Fibroblast of lung (primary cell): ENCODE data around the gene ECHDC3. TPM values are rescaled to one million over a fixed set of nuclear protein-coding genes. Genes with fewer than 3 reads are reported as not detected.

ENCODE experiments used
- DNase-seq, 2 donors: peaks; one replicate each; pipeline versions ENCODE4 v3.0.0 to v3.0.0-alpha.2; 2010; ENCODE audit warnings: low read depth in 2 of 2
- H2AFZ ChIP-seq: 2 replicates; pipeline ENCODE4 v1.5.1; 2012; ENCODE audit warnings: low read length, control low read depth, inconsistent platforms
- H3K27ac ChIP-seq: 2 replicates; pipeline ENCODE4 v1.5.1; 2011; ENCODE audit warnings: low read length, control low read depth; ENCODE audit not compliant: insufficient read depth
- H3K27me3 ChIP-seq: 2 replicates; pipeline ENCODE4 v1.5.1; 2011; ENCODE audit warnings: mild to moderate bottlenecking, low read length; ENCODE audit not compliant: control insufficient read depth, insufficient read depth
- H3K36me3 ChIP-seq: 2 replicates; pipeline ENCODE4 v1.5.1; 2011; ENCODE audit warnings: low read length; ENCODE audit not compliant: control insufficient read depth, insufficient read depth
- H3K4me1 ChIP-seq: 2 replicates; pipeline ENCODE4 v1.5.1; 2011; ENCODE audit warnings: low read length; ENCODE audit not compliant: control insufficient read depth, insufficient read depth; ENCODE audit errors: extremely low read depth
- H3K4me2 ChIP-seq: 2 replicates; pipeline ENCODE4 v1.5.1; 2011; ENCODE audit warnings: low read length, control low read depth; ENCODE audit not compliant: insufficient read depth; ENCODE audit errors: extremely low read depth
- H3K4me3 ChIP-seq, 4 experiments: fragments of 200-600 bp in 1 of 4; sonication (generic) in 1 of 4; replicated peaks in 1 of 4; 2 replicates each; pipeline ENCODE4 v1.5.1; 2011 to 2016; ENCODE audit warnings: low read length in 4 of 4, low read depth in 3 of 4, mild to moderate bottlenecking in 3 of 4, control low read depth in 2 of 4, inconsistent platforms in 1 of 4, mixed read lengths in 1 of 4; ENCODE audit not compliant: insufficient read depth in 1 of 4; ENCODE audit errors: control extremely low read depth in 1 of 4
- H3K79me2 ChIP-seq: 2 replicates; pipeline ENCODE4 v1.5.1; 2012; ENCODE audit warnings: mild to moderate bottlenecking, low read length, inconsistent platforms; ENCODE audit not compliant: control insufficient read depth, insufficient read depth
- H3K9ac ChIP-seq: 2 replicates; pipeline ENCODE4 v1.5.1; 2011; ENCODE audit warnings: mild to moderate bottlenecking, low read length, control low read depth; ENCODE audit not compliant: insufficient read depth
- H3K9me3 ChIP-seq: 2 replicates; pipeline ENCODE4 v1.5.1; 2012; ENCODE audit warnings: low read depth, low read length; ENCODE audit not compliant: control insufficient read depth, insufficient read depth
- H4K20me1 ChIP-seq: 2 replicates; pipeline ENCODE4 v1.5.1; 2011; ENCODE audit warnings: low read length; ENCODE audit not compliant: control insufficient read depth, insufficient read depth; ENCODE audit errors: extremely low read depth
- CTCF ChIP-seq, 2 donors: IDR thresholded peaks in 1 of 2; conservative IDR thresholded peaks in 1 of 2; 1 replicate in 1 of 2; 2 replicates in 1 of 2; pipeline ENCODE4 v1.5.1; 2011 to 2012; ENCODE audit warnings: low read length in 2 of 2, control low read depth in 1 of 2, inconsistent platforms in 1 of 2, low read depth in 1 of 2, mild to moderate bottlenecking in 1 of 2
- EZH2 ChIP-seq: IDR thresholded peaks from 2 replicates; pipeline ENCODE4 v1.5.1; 2012; ENCODE audit warnings: low read length, control low read depth, mild to moderate bottlenecking; ENCODE audit errors: missing control alignments
- polyA plus RNA-seq, 2 donors: library from polyadenylated mRNA; depleted of rRNA in 1 of 2; stranded (reverse) in 1 of 2; unstranded in 1 of 2; fragments of >200 nt; gene quantifications; 2 replicates each; pipeline ENCODE4 v1.2.1, GENCODE V29; 2011 to 2012; ENCODE audit warnings: missing spikeins in 1 of 2
- total RNA-seq: library from RNA; depleted of rRNA; stranded (reverse); fragments of >200 nt; gene quantifications from 2 replicates; pipeline ENCODE4 v1.2.1, GENCODE V29; 2014

ECHDC3 gene
- total and polyA plus RNA-seq, 2 donors (not counting 1 experiment from before 2014, with no cell fraction given): 6.1 to 17.7 TPM

GRCh38 chr10:11748866-11749265 is 6.7 kb downstream of the ECHDC3 start:
- no peaks in the 10 kb centered on the region for H3K4me1 ChIP-seq
- H2AFZ ChIP-seq: no peak overlapping the region
- no peaks in the 10 kb centered on the region for H3K27me3 ChIP-seq
- no peaks in the 10 kb centered on the region for H3K9me3 ChIP-seq
- TF ChIP-seq CTCF (conservative IDR thresholded peaks at IDR 0.05 in 1 of 2, IDR thresholded peaks at IDR 0.05 in 1 of 2; ENCODE audit: low read depth in 1 of 2, low read length in 2 of 2) (no peak), EZH2 (no peak)
- H4K20me1 ChIP-seq: no peaks in the 10 kb centered on the region
- H3K4me3 ChIP-seq: no peak overlapping the region
- no peak overlapping the region for H3K27ac ChIP-seq
- H3K36me3 ChIP-seq: no peaks in the 10 kb centered on the region
- H3K4me2 ChIP-seq: no peak overlapping the region
- DNase-seq: no peak
- H3K9ac ChIP-seq: no peak overlapping the region
- H3K79me2 ChIP-seq: no peaks in the 10 kb centered on the region

GRCh38 chr10:11750420-11750819 is 8.2 kb downstream of the ECHDC3 start:
- DNase-seq: no peak
- Histone ChIP-seq H3K79me2 (no peaks in the 10 kb centered on the region), H3K4me2 (no peak overlapping the region), H2AFZ (no peak overlapping the region), H3K4me1 (no peaks in the 10 kb centered on the region), H3K4me3 (no peak overlapping the region), H3K9ac (no peak overlapping the region), H3K36me3 (no peaks in the 10 kb centered on the region), H3K9me3 (no peaks in the 10 kb centered on the region), H4K20me1 (no peaks in the 10 kb centered on the region), H3K27me3 (no peaks in the 10 kb centered on the region), H3K27ac (no peak overlapping the region)
- no peak for TF ChIP-seq EZH2
- TF ChIP-seq CTCF (conservative IDR thresholded peaks at IDR 0.05 in 1 of 2, IDR thresholded peaks at IDR 0.05 in 1 of 2; ENCODE audit: low read depth in 1 of 2, low read length in 2 of 2): no peak

GRCh38 chr10:11754173-11754572 is 12.0 kb downstream of the ECHDC3 start:
- H3K4me3 ChIP-seq: no peak overlapping the region
- no peak overlapping the region for H3K27ac ChIP-seq
- H4K20me1 ChIP-seq: no peaks in the 10 kb centered on the region
- H3K4me2 ChIP-seq: no peak overlapping the region
- DNase-seq: no peak
- peaks cover 3% of the 10 kb centered on the region for H3K4me1 ChIP-seq
- H3K9me3 ChIP-seq: no peaks in the 10 kb centered on the region
- H3K9ac ChIP-seq: no peak overlapping the region
- TF ChIP-seq EZH2 (no peak), CTCF (conservative IDR thresholded peaks at IDR 0.05 in 1 of 2, IDR thresholded peaks at IDR 0.05 in 1 of 2; ENCODE audit: low read depth in 1 of 2, low read length in 2 of 2) (no peak)
- H3K36me3 ChIP-seq: no peaks in the 10 kb centered on the region
- no peaks in the 10 kb centered on the region for H3K79me2 ChIP-seq
- no peaks in the 10 kb centered on the region for H3K27me3 ChIP-seq
- H2AFZ ChIP-seq: no peak overlapping the region
